SK-N-SH treated with all-trans-retinoic acid at 6 μM for 48 hours (cell line): Measurements from ENCODE around the gene CCDC152.

Experiments used
- ATAC-seq: fragments of 200-7000 bp; cut with Tn5 transposase; 3 replicates; pipeline ENCODE4 v1.9.1; 2020; ENCODE audit warnings: mild to moderate bottlenecking, moderate library complexity
- ARNTL ChIP-seq: fragments of 450-650 bp; formaldehyde crosslinking; IDR thresholded peaks from 2 replicates; pipeline ENCODE4 v1.5.0; 2020; ENCODE audit warnings: low read depth, mild to moderate bottlenecking, moderate library complexity, borderline replicate concordance
- BACH2 ChIP-seq: fragments of 250-450 bp; sonication (Bioruptor Pico); IDR thresholded peaks from 2 replicates; pipeline ENCODE4 v1.9.0; 2021; ENCODE audit warnings: mild to moderate bottlenecking, borderline replicate concordance
- CREB5 ChIP-seq: fragments of 250-450 bp; sonication (Bioruptor Pico); IDR thresholded peaks from 2 replicates; pipeline ENCODE4 v1.5.1; 2020; ENCODE audit warnings: low read depth, mild to moderate bottlenecking, moderate library complexity
- CSDC2 ChIP-seq: fragments of 250-450 bp; sonication (Bioruptor Pico); IDR thresholded peaks from 2 replicates; pipeline ENCODE4 v1.5.0; 2020; ENCODE audit warnings: mild to moderate bottlenecking, moderate library complexity
- CSRNP3 ChIP-seq: fragments of 250-450 bp; sonication (Bioruptor Pico); IDR thresholded peaks from 2 replicates; pipeline ENCODE4 v1.5.1; 2021; ENCODE audit warnings: mild to moderate bottlenecking, moderate library complexity
- GLIS3 ChIP-seq: fragments of 250-450 bp; sonication (Bioruptor Pico); IDR thresholded peaks from 2 replicates; pipeline ENCODE4 v1.5.0; 2020; ENCODE audit warnings: mild to moderate bottlenecking, moderate library complexity
- ISL1 ChIP-seq: fragments of 250-450 bp; sonication (Bioruptor Pico); IDR thresholded peaks from 2 replicates; pipeline ENCODE4 v2.1.2; 2022; ENCODE audit warnings: mild to moderate bottlenecking, moderate library complexity
- PATZ1 ChIP-seq: fragments of 250-450 bp; sonication (Bioruptor Pico); IDR thresholded peaks from 2 replicates; pipeline ENCODE4 v1.8.0; 2020; ENCODE audit warnings: mild to moderate bottlenecking, moderate library complexity, borderline replicate concordance
- POU6F1 ChIP-seq: fragments of 250-450 bp; sonication (Bioruptor Pico); IDR thresholded peaks from 2 replicates; pipeline ENCODE4 v1.8.0; 2021; ENCODE audit warnings: low read depth, mild to moderate bottlenecking, moderate library complexity, borderline replicate concordance
- PPARA ChIP-seq: fragments of 250-450 bp; sonication (Bioruptor Pico); IDR thresholded peaks from 2 replicates; pipeline ENCODE4 v1.5.0; 2020; ENCODE audit warnings: mild to moderate bottlenecking, borderline replicate concordance
- SNAI2 ChIP-seq: fragments of 250-450 bp; sonication (Bioruptor Pico); IDR thresholded peaks from 2 replicates; pipeline ENCODE4 v1.5.0; 2020; ENCODE audit warnings: mild to moderate bottlenecking, moderate library complexity
- TOX ChIP-seq: fragments of 250-450 bp; sonication (Bioruptor Pico); IDR thresholded peaks from 2 replicates; pipeline ENCODE4 v1.8.0; 2021; ENCODE audit warnings: mild to moderate bottlenecking, moderate library complexity, borderline replicate concordance
- ZC3H10 ChIP-seq: fragments of 250-450 bp; sonication (Bioruptor Pico); IDR thresholded peaks from 2 replicates; pipeline ENCODE4 v1.5.1; 2021; ENCODE audit warnings: mild to moderate bottlenecking, moderate library complexity
- ZFP3 ChIP-seq: fragments of 250-450 bp; sonication (Bioruptor Pico); IDR thresholded peaks from 2 replicates; pipeline ENCODE4 v1.5.0; 2020; ENCODE audit warnings: mild to moderate bottlenecking, moderate library complexity
- ZFP30 ChIP-seq: fragments of 450-650 bp; formaldehyde crosslinking; IDR thresholded peaks from 2 replicates; pipeline ENCODE4 v1.5.0; 2022; ENCODE audit warnings: mild to moderate bottlenecking, moderate library complexity
- ZNF565 ChIP-seq: fragments of 450-650 bp; formaldehyde crosslinking; conservative IDR thresholded peaks from 2 replicates; pipeline ENCODE4 v1.5.0; 2020; ENCODE audit warnings: low read depth, mild to moderate bottlenecking, moderate library complexity
- ZNF70 ChIP-seq: fragments of 450-650 bp; formaldehyde crosslinking; IDR thresholded peaks from 2 replicates; pipeline ENCODE4 v1.5.0; 2020; ENCODE audit warnings: mild to moderate bottlenecking, moderate library complexity
- ZNF8 ChIP-seq: fragments of 450-650 bp; formaldehyde crosslinking; IDR thresholded peaks from 2 replicates; pipeline ENCODE4 v1.5.0; 2020; ENCODE audit warnings: mild to moderate bottlenecking, moderate library complexity

The CCDC152 gene

GRCh38 chr5:42824347-42824976 lies 67.8 kb downstream of the CCDC152 start (continued):
- TF ChIP-seq PATZ1 (CRISPR knock-in tag) (no peak), POU6F1 (CRISPR knock-in tag) (no peak), ZFP30 (CRISPR knock-in tag) (no peak), ZNF70 (no peak), CSRNP3 (no peak), BACH2 (no peak)

GRCh38 chr5:42825422-42826148 lies 69.0 kb downstream of the CCDC152 start:
- ATAC-seq: no peak

More at GRCh38 chr5:42825422-42826148, 69.0 kb downstream of the CCDC152 start:
- no peak for TF ChIP-seq BACH2
- no peak for TF ChIP-seq PPARA
- TF ChIP-seq TOX: no peak
- no peak for TF ChIP-seq CSRNP3
- TF ChIP-seq GLIS3 (CRISPR knock-in tag): no peak
- no peak for TF ChIP-seq SNAI2
- TF ChIP-seq ZNF565 (CRISPR knock-in tag): no peak
- TF ChIP-seq ARNTL (CRISPR knock-in tag): no peak
- TF ChIP-seq ZFP30 (CRISPR knock-in tag): no peak
- TF ChIP-seq ZFP3: no peak
- no peak for TF ChIP-seq ISL1
- TF ChIP-seq POU6F1 (CRISPR knock-in tag): no peak
- no peak for TF ChIP-seq ZC3H10 (CRISPR knock-in tag)
- no peak for TF ChIP-seq ZNF8 (CRISPR knock-in tag)
- TF ChIP-seq CREB5: no peak
- no peak for TF ChIP-seq PATZ1 (CRISPR knock-in tag)
- no peak for TF ChIP-seq CSDC2
- TF ChIP-seq, all 23 proteins: peak for 0
